ENCODE data around the gene AFAP1.

GRCh38 chr4:7854216-7854615, 85.4 kb downstream of the AFAP1 start:
- TF ChIP-seq CTCF (conservative IDR thresholded peaks at IDR 0.05; ENCODE audit: low read length) (no peak), EZH2phosphoT487 (IDR thresholded peaks at IDR 0.05; ENCODE audit: borderline replicate concordance, low read depth, low read length) (no peak)
